GM23338 (cell line): ENCODE measurements around the gene HEXD. TPM values are rescaled to one million over a fixed set of nuclear protein-coding genes. Genes with fewer than 3 reads are reported as not detected.
A peak's percentile ranks its signal among the peaks of the same experiment; 100 is the strongest.

Experiments
- ATAC-seq: fragments of 200-7000 bp; cut with Tn5 transposase; 3 replicates; pipeline ENCODE4 v1.9.1; 2020
- DNase-seq: peaks from one replicate; pipeline ENCODE4 v3.0.0-alpha.2; 2015; ENCODE audit warnings: low spot score
- H2AFZ ChIP-seq: fragments of 200-600 bp; sonication (generic); 2 replicates; pipeline ENCODE4 v1.8.0; 2016; ENCODE audit warnings: antibody characterized with exemption, mild to moderate bottlenecking, moderate library complexity
- H3F3A ChIP-seq: fragments of 200-600 bp; sonication (generic); replicated peaks from 2 replicates; pipeline ENCODE4 v1.8.0; 2017; ENCODE audit warnings: antibody characterized with exemption, mixed run types, low read depth
- H3K27ac ChIP-seq: fragments of 200-600 bp; sonication (generic); 2 replicates; pipeline ENCODE4 v1.6.1; 2016; ENCODE audit warnings: low read depth
- H3K27me3 ChIP-seq: fragments of 200-600 bp; sonication (generic); 2 replicates; pipeline ENCODE4 v1.8.0; 2016; ENCODE audit warnings: mild to moderate bottlenecking, mixed run types, moderate library complexity; ENCODE audit not compliant: insufficient read depth
- H3K36me3 ChIP-seq: fragments of 200-600 bp; sonication (generic); 2 replicates; pipeline ENCODE4 v1.8.0; 2016; ENCODE audit warnings: mild to moderate bottlenecking; ENCODE audit not compliant: insufficient read depth
- H3K4me1 ChIP-seq: fragments of 200-600 bp; sonication (generic); 2 replicates; pipeline ENCODE4 v1.8.0; 2016; ENCODE audit warnings: mild to moderate bottlenecking, moderate library complexity; ENCODE audit not compliant: insufficient read depth
- H3K4me2 ChIP-seq: fragments of 200-600 bp; sonication (generic); 2 replicates; pipeline ENCODE4 v1.7.1; 2017; ENCODE audit warnings: mixed run types
- H3K4me3 ChIP-seq: fragments of 200-600 bp; sonication (generic); 2 replicates; pipeline ENCODE4 v1.6.1; 2016; ENCODE audit warnings: mixed run types
- H3K79me2 ChIP-seq: fragments of 200-600 bp; sonication (generic); replicated peaks from 2 replicates; pipeline ENCODE4 v1.8.0; 2017; ENCODE audit warnings: mild to moderate bottlenecking; ENCODE audit not compliant: insufficient read depth
- H3K9me2 ChIP-seq: fragments of 200-600 bp; sonication (generic); 2 replicates; pipeline ENCODE4 v1.8.0; 2017; ENCODE audit not compliant: insufficient read depth
- H4K20me1 ChIP-seq: fragments of 200-600 bp; sonication (generic); replicated peaks from 2 replicates; pipeline ENCODE4 v1.8.0; 2017; ENCODE audit warnings: mild to moderate bottlenecking; ENCODE audit not compliant: insufficient read depth
- H3K27ac Mint-ChIP-seq: 2 replicates; pipeline ENCODE4 v1.8.0; 2020; ENCODE audit warnings: inconsistent platforms, mild to moderate bottlenecking, moderate library complexity, mixed read lengths
- H3K27me3 Mint-ChIP-seq: 3 replicates; pipeline ENCODE4 v1.8.0; 2022; ENCODE audit warnings: low read depth, mild to moderate bottlenecking, moderate library complexity, mixed read lengths, inconsistent platforms; ENCODE audit not compliant: insufficient read depth, poor library complexity
- H3K36me3 Mint-ChIP-seq: 3 replicates; pipeline ENCODE4 v1.8.0; 2021; ENCODE audit warnings: low read depth, mild to moderate bottlenecking, inconsistent platforms, moderate library complexity, mixed read lengths
- H3K4me1 Mint-ChIP-seq: 3 replicates; pipeline ENCODE4 v1.8.0; 2020; ENCODE audit warnings: mild to moderate bottlenecking, inconsistent platforms, mixed read lengths
- H3K4me3 Mint-ChIP-seq: 3 replicates; pipeline ENCODE4 v1.8.0; 2021; ENCODE audit warnings: moderate library complexity, mild to moderate bottlenecking, inconsistent platforms, mixed read lengths
- H3K9me3 Mint-ChIP-seq: 3 replicates; pipeline ENCODE4 v1.8.0; 2020; ENCODE audit warnings: moderate library complexity, mild to moderate bottlenecking, inconsistent platforms, mixed read lengths
- CREB1 ChIP-seq: fragments of 250-450 bp; sonication (Bioruptor Pico); IDR thresholded peaks from 2 replicates; pipeline ENCODE4 v1.5.0; 2020; ENCODE audit warnings: low read depth, mild to moderate bottlenecking, moderate library complexity
- CTCF ChIP-seq, 2 experiments: fragments of 200-600 bp in 1 of 2; sonication (generic) in 1 of 2; conservative IDR thresholded peaks; 2 replicates each; pipeline versions ENCODE4 v1.5.1 to v1.6.1; 2016 to 2017; ENCODE audit warnings: antibody characterized with exemption in 2 of 2, low read depth in 2 of 2, mild to moderate bottlenecking in 2 of 2, moderate library complexity in 1 of 2
- ETS1 ChIP-seq: IDR thresholded peaks from 2 replicates; pipeline ENCODE4 v1.6.1; 2016; ENCODE audit warnings: antibody characterized with exemption
- EZH2 ChIP-seq: fragments of 200-600 bp; sonication (generic); IDR thresholded peaks from one replicate; pipeline ENCODE4 v1.8.0; 2017; ENCODE audit warnings: antibody characterized with exemption, mild to moderate bottlenecking, low read depth; ENCODE audit not compliant: unreplicated experiment
- EZH2phosphoT487 ChIP-seq: fragments of 200-600 bp; sonication (generic); IDR thresholded peaks from one replicate; pipeline ENCODE4 v1.8.1; 2018; ENCODE audit warnings: antibody characterized with exemption; ENCODE audit not compliant: unreplicated experiment
- JUNB ChIP-seq: IDR thresholded peaks from one replicate; pipeline ENCODE4 v1.6.1; 2016; ENCODE audit warnings: antibody characterized with exemption; ENCODE audit not compliant: unreplicated experiment
- POLR2AphosphoS5 ChIP-seq: IDR thresholded peaks from 2 replicates; pipeline ENCODE4 v1.6.1; 2016; ENCODE audit warnings: antibody characterized with exemption, low read depth
- STAT1 ChIP-seq: IDR thresholded peaks from one replicate; pipeline ENCODE4 v1.6.1; 2016; ENCODE audit warnings: antibody characterized with exemption; ENCODE audit not compliant: unreplicated experiment
- ZNF114 ChIP-seq: fragments of 250-450 bp; sonication (Bioruptor Pico); IDR thresholded peaks from 2 replicates; pipeline ENCODE4 v1.5.0; 2020; ENCODE audit warnings: mild to moderate bottlenecking, moderate library complexity
- ZNF462 ChIP-seq: fragments of 250-450 bp; sonication (Bioruptor Pico); IDR thresholded peaks from 2 replicates; pipeline ENCODE4 v1.5.0; 2020; ENCODE audit warnings: mild to moderate bottlenecking, moderate library complexity
- polyA plus RNA-seq: library from polyadenylated mRNA; unstranded; fragments of >200 nt; fragmentation: Nextera tagmentation; extraction: Ambion mirVana; gene quantifications from 2 replicates; pipeline ENCODE4 v1.2.1, GENCODE V29; 2016
- total RNA-seq: library from RNA; depleted of rRNA; stranded (reverse); fragments of >200 nt; shearing (Covaris generic); gene quantifications from 2 replicates; pipeline ENCODE4 v1.2.3, GENCODE V29; 2014

The HEXD gene
- total and polyA plus RNA-seq, 2 experiments from 2014 or later: 11.9 to 31.1 TPM

GRCh38 chr17:82385559-82386254 is 32.4 kb upstream of the HEXD start:
- Histone ChIP-seq H3K27me3 (no peaks in the 10 kb centered on the region), H3K27ac (no peak overlapping the region), H3K79me2 (no peaks in the 10 kb centered on the region), H3K36me3 (no peaks in the 10 kb centered on the region), H3F3A (no peaks in the 10 kb centered on the region), H3K4me2 (no peak overlapping the region), H3K4me1 (no peaks in the 10 kb centered on the region), H2AFZ (no peak overlapping the region), H4K20me1 (no peaks in the 10 kb centered on the region), H3K4me3 (no peak overlapping the region), H3K9me2 (no peaks in the 10 kb centered on the region)
- Mint-ChIP-seq H3K36me3 (no peaks in the 10 kb centered on the region), H3K4me1 (peaks cover 6% of the 10 kb centered on the region), H3K9me3 (no peaks in the 10 kb centered on the region; the same call in 2 of the 3 replicates), H3K4me3 (no peak overlapping the region), H3K27ac (no peak overlapping the region), H3K27me3 (peaks cover 16% of the 10 kb centered on the region)
- ATAC-seq (peak; percentile 14), DNase-seq (no peak)
- TF ChIP-seq ZNF114 (CRISPR knock-in tag): no peak
- no peak for TF ChIP-seq ETS1

- Histone ChIP-seq H3K9me2 (no peaks in the 10 kb centered on the region), H2AFZ (no peak overlapping the region), H3K36me3 (no peaks in the 10 kb centered on the region), H3K4me2 (no peak overlapping the region), H3K27ac (no peak overlapping the region), H4K20me1 (no peaks in the 10 kb centered on the region), H3K4me1 (no peaks in the 10 kb centered on the region), H3K4me3 (no peak overlapping the region), H3F3A (no peaks in the 10 kb centered on the region), H3K79me2 (no peaks in the 10 kb centered on the region), H3K27me3 (no peaks in the 10 kb centered on the region)
- H3K4me3 Mint-ChIP-seq: no peak overlapping the region
- H3K27ac Mint-ChIP-seq: no peak overlapping the region
- peaks cover 12% of the 10 kb centered on the region for H3K27me3 Mint-ChIP-seq
- ATAC-seq: no peak
- no peaks in the 10 kb centered on the region for H3K9me3 Mint-ChIP-seq
- H3K36me3 Mint-ChIP-seq: no peaks in the 10 kb centered on the region
- H3K4me1 Mint-ChIP-seq: peaks cover 6% of the 10 kb centered on the region
- DNase-seq: no peak
- TF ChIP-seq EZH2 (no peak), ETS1 (no peak), JUNB (no peak), POLR2AphosphoS5 (no peak), ZNF114 (CRISPR knock-in tag) (no peak), CREB1 (CRISPR knock-in tag) (no peak), STAT1 (no peak), CTCF (conservative IDR thresholded peaks at IDR 0.05; ENCODE audit: low read depth in 2 of 2) (no peak), ZNF462 (CRISPR knock-in tag) (no peak), EZH2phosphoT487 (no peak)
Measured at GRCh38 chr17:82386255-82386831, 31.8 kb upstream of the HEXD start.
